Activated CD8-positive, alpha-beta T cell treated with anti-CD3 and anti-CD28 coated beads for 36 hours (primary cell): ENCODE measurements around the gene STAC3. TPM values are rescaled to one million over a fixed set of nuclear protein-coding genes. Genes with fewer than 3 reads are reported as not detected.

Source experiments
- ATAC-seq: fragments of 200-7000 bp; cut with Tn5 transposase; one replicate; pipeline ENCODE4 v1.10.0; 2021; ENCODE audit warnings: mild to moderate bottlenecking, moderate library complexity
- CTCF ChIA-PET: fragments of 350-600 bp; sonication (Branson Sonifier 250); formaldehyde crosslinking; loops from one replicate; lab custom pipeline; 2021; ENCODE audit warnings: antibody characterized with exemption; lab: Charles Lee
- POLR2A ChIA-PET: fragments of 350-600 bp; sonication (Branson Sonifier 250); formaldehyde crosslinking; loops from one replicate; lab custom pipeline; 2021; ENCODE audit warnings: antibody characterized with exemption; lab: Charles Lee
- DNase-seq: peaks from one replicate; pipeline ENCODE4 v3.0.0-alpha.2; 2020
- H3K27ac Mint-ChIP-seq: one replicate; pipeline ENCODE4 v1.8.0; 2021; ENCODE audit warnings: mild to moderate bottlenecking, mixed read lengths
- H3K27me3 Mint-ChIP-seq: one replicate; pipeline ENCODE4 v1.8.0; 2021; ENCODE audit warnings: mixed read lengths
- H3K36me3 Mint-ChIP-seq: one replicate; pipeline ENCODE4 v1.8.0; 2021; ENCODE audit warnings: low read depth, mixed read lengths
- H3K4me1 Mint-ChIP-seq: one replicate; pipeline ENCODE4 v1.8.0; 2021; ENCODE audit warnings: low read depth, mixed read lengths
- H3K4me3 Mint-ChIP-seq: one replicate; pipeline ENCODE4 v1.8.0; 2021; ENCODE audit warnings: mild to moderate bottlenecking, moderate library complexity, mixed read lengths
- H3K9me3 Mint-ChIP-seq: one replicate; pipeline ENCODE4 v1.8.0; 2021; ENCODE audit warnings: mixed read lengths
- intact Hi-C: fragments of 100-400 bp; cut with micrococcal nuclease; formaldehyde crosslinking; loops from one replicate; pipeline ENCODE4 v1.10.0; 2022
- total RNA-seq, 2 experiments: library from RNA; stranded (reverse); gene quantifications; one replicate each; pipeline ENCODE4 v1.2.3, GENCODE V29; 2021
- TF ChIP-seq, protein P1 (sequence below): fragments of 200-600 bp; IDR thresholded peaks from one replicate; pipeline ENCODE4 v1.8.0; 2022; ENCODE audit warnings: antibody characterized with exemption, mild to moderate bottlenecking

STAC3 gene
- total RNA-seq, 2 experiments from 2014 or later = 1.7 to 2.1 TPM

DNA sequence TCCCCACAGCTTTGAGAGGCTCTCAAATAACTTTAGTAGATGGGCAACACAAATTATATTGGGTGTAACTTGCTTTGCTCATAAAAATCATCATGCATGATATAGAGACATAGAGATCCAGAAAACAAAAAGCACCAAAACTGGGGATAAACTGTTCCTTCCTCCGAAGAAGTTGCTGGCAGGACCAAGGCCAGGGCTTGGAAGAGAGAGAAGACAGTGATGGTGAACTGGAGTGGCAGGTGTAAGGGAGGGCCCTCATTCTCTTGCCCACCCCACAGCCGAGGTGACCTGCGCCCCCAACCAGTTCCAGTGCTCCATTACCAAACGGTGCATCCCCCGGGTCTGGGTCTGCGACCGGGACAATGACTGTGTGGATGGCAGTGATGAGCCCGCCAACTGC, 49.8 kb downstream of the STAC3 start:
- H3K4me1 Mint-ChIP-seq = no peaks in the 10 kb centered on the region
- no peak overlapping the region for H3K4me3 Mint-ChIP-seq
- TF ChIP-seq, protein P1, sequence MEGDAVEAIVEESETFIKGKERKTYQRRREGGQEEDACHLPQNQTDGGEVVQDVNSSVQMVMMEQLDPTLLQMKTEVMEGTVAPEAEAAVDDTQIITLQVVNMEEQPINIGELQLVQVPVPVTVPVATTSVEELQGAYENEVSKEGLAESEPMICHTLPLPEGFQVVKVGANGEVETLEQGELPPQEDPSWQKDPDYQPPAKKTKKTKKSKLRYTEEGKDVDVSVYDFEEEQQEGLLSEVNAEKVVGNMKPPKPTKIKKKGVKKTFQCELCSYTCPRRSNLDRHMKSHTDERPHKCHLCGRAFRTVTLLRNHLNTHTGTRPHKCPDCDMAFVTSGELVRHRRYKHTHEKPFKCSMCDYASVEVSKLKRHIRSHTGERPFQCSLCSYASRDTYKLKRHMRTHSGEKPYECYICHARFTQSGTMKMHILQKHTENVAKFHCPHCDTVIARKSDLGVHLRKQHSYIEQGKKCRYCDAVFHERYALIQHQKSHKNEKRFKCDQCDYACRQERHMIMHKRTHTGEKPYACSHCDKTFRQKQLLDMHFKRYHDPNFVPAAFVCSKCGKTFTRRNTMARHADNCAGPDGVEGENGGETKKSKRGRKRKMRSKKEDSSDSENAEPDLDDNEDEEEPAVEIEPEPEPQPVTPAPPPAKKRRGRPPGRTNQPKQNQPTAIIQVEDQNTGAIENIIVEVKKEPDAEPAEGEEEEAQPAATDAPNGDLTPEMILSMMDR = no peak
- ATAC-seq (no peak), DNase-seq (no peak)
- no peaks in the 10 kb centered on the region for H3K36me3 Mint-ChIP-seq
- H3K27me3 Mint-ChIP-seq = no peaks in the 10 kb centered on the region
- no peak overlapping the region for H3K27ac Mint-ChIP-seq
- intact Hi-C loops = no loop called here
- no peaks in the 10 kb centered on the region for H3K9me3 Mint-ChIP-seq
- ChIA-PET CTCF (interaction anchor here (1.1 kb wide), 1 partner anchor 19 kb away, joined by 3 read pairs; no protein-coding TSS in a partner anchor), POLR2A (no interaction called here)

DNA sequence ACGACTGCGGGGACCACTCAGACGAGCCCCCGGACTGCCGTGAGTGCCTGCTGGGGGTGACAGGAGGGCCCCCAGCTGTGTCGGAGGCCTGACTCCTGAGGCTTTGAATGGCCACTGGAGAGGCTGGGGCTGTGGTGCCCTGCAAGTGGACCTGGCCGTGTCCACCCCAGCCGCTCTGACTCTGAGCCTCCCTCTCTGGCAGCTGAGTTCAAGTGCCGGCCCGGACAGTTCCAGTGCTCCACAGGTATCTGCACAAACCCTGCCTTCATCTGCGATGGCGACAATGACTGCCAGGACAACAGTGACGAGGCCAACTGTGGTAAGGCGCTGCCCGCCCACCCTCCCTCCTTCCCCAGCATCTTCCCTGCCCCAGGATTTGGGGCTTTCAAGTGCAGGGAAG, 50.5 kb downstream of the STAC3 start:
- DNase-seq (no peak), ATAC-seq (no peak)
- no peaks in the 10 kb centered on the region for H3K9me3 Mint-ChIP-seq
- no peaks in the 10 kb centered on the region for H3K36me3 Mint-ChIP-seq
- CTCF ChIA-PET = no interaction called here
- H3K4me1 Mint-ChIP-seq = no peaks in the 10 kb centered on the region
- H3K27me3 Mint-ChIP-seq = no peaks in the 10 kb centered on the region
- intact Hi-C loops = no loop called here
- POLR2A ChIA-PET = no interaction called here
- TF ChIP-seq, protein P1 = no peak
- no peak overlapping the region for H3K4me3 Mint-ChIP-seq
- no peak overlapping the region for H3K27ac Mint-ChIP-seq

GRCh38 chr12:57199191-57199590, 51.8 kb downstream of the STAC3 start:
- no peaks in the 10 kb centered on the region for H3K9me3 Mint-ChIP-seq
- POLR2A ChIA-PET = interaction anchor here (0.7 kb wide), 1 partner anchor 16 kb away, joined by 3 read pairs; no protein-coding TSS in a partner anchor
- no peaks in the 10 kb centered on the region for H3K27me3 Mint-ChIP-seq
- no peak for ATAC-seq
- CTCF ChIA-PET = interaction anchor here (1.0 to 2.4 kb wide), 4 partner anchors 14 to 212 kb away, joined by 3 to 5 read pairs (median 4); no protein-coding TSS in a partner anchor
- H3K27ac Mint-ChIP-seq = no peak overlapping the region
- no peak for DNase-seq
- TF ChIP-seq, protein P1 = no peak
- H3K36me3 Mint-ChIP-seq = no peaks in the 10 kb centered on the region
- H3K4me3 Mint-ChIP-seq = no peak overlapping the region
- no peaks in the 10 kb centered on the region for H3K4me1 Mint-ChIP-seq
- intact Hi-C loops = no loop called here

GRCh38 chr12:57198329-57198728, 52.7 kb downstream of the STAC3 start:
- no peak overlapping the region for H3K4me3 Mint-ChIP-seq
- DNase-seq = no peak
- H3K27me3 Mint-ChIP-seq = no peaks in the 10 kb centered on the region
- TF ChIP-seq, protein P1 = no peak
- no peak for ATAC-seq
- no peaks in the 10 kb centered on the region for H3K9me3 Mint-ChIP-seq
- no peaks in the 10 kb centered on the region for H3K36me3 Mint-ChIP-seq
- H3K4me1 Mint-ChIP-seq = no peaks in the 10 kb centered on the region
- ChIA-PET POLR2A (interaction anchor here (0.7 kb wide), 1 partner anchor 16 kb away, joined by 3 read pairs; no protein-coding TSS in a partner anchor), CTCF (interaction anchor here (1.0 to 2.4 kb wide), 4 partner anchors 15 to 75 kb away, joined by 3 to 5 read pairs (median 4); no protein-coding TSS in a partner anchor)
- intact Hi-C loops = no loop called here
- H3K27ac Mint-ChIP-seq = no peak overlapping the region

DNA sequence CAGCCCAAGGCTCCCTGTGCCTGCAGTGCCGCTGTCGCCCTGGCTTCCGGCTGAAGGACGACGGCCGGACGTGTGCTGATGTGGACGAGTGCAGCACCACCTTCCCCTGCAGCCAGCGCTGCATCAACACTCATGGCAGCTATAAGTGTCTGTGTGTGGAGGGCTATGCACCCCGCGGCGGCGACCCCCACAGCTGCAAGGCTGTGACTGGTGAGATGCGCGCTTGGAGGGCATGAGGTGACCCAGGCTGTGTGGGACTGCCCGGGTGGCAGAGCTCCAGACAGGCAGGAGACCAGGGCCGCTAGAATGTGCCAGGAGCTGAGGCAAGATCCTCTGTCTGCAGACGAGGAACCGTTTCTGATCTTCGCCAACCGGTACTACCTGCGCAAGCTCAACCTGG, 54.0 kb downstream of the STAC3 start:
- Mint-ChIP-seq H3K36me3 (no peaks in the 10 kb centered on the region), H3K9me3 (no peaks in the 10 kb centered on the region), H3K4me1 (no peaks in the 10 kb centered on the region), H3K27me3 (no peaks in the 10 kb centered on the region), H3K4me3 (no peak overlapping the region), H3K27ac (no peak overlapping the region)
- ATAC-seq (no peak), DNase-seq (no peak)
- ChIA-PET POLR2A (interaction anchor here (1.3 kb wide), 1 partner anchor 9 kb away, joined by 3 read pairs; no protein-coding TSS in a partner anchor), CTCF (interaction anchor here (1.3 to 1.5 kb wide), 2 partner anchors 14 to 73 kb away, joined by 3 to 4 read pairs; no protein-coding TSS in a partner anchor)
- TF ChIP-seq, protein P1 = no peak
- intact Hi-C loops = no loop called here
